Motor neuron (in vitro differentiated cells): Measurements from ENCODE around the gene CATSPER3. TPM values are rescaled to one million over a fixed set of nuclear protein-coding genes. Genes with fewer than 3 reads are reported as not detected.
A peak's percentile ranks its signal among the peaks of the same experiment; 100 is the strongest.

Experiments used
- ATAC-seq, 8 experiments: fragments of 200-7000 bp; cut with Tn5 transposase; replicated peaks in 6 of 8; 2 replicates each; pipeline ENCODE4 v1.8.0; 2021; ENCODE audit warnings: mild to moderate bottlenecking in 8 of 8, moderate library complexity in 8 of 8
- H3K27ac ChIP-seq, 2 donors: fragments of 250-450 bp; sonication (Bioruptor Pico); 2 replicates each; pipeline ENCODE4 v1.9.0; 2021; ENCODE audit warnings: antibody characterized with exemption in 2 of 2, mild to moderate bottlenecking in 2 of 2, moderate library complexity in 1 of 2
- H3K4me1 ChIP-seq, 2 donors: fragments of 250-450 bp; sonication (Bioruptor Pico); replicated peaks in 1 of 2; 2 replicates each; pipeline ENCODE4 v1.6.1; 2021; ENCODE audit warnings: antibody characterized with exemption in 2 of 2, mild to moderate bottlenecking in 2 of 2, moderate library complexity in 1 of 2
- H3K4me3 ChIP-seq, 5 donors: fragments of 250-450 bp; sonication (Bioruptor Pico); 2 replicates each; pipeline ENCODE4 v1.9.0; 2021; ENCODE audit warnings: antibody characterized with exemption in 5 of 5, mild to moderate bottlenecking in 5 of 5, moderate library complexity in 4 of 5
- WGBS, 10 experiments: fragments of 450-650 bp; shearing (Covaris generic); methylation state at CpG; one replicate each; pipeline ENCODE4 v1.0.0; 2022; 5-methylcytosine and 5-hydroxymethylcytosine counted together
- in situ Hi-C, 9 experiments: fragments of 400-800 bp; cut with MboI; loops; one replicate each; pipeline ENCODE4 v1.15.0; 2021; ENCODE audit warnings: low sequenced_read_pairs in 9 of 9, low pct_unique_long_range_greater_than_20kb in 2 of 9; ENCODE audit not compliant: unreplicated experiment in 9 of 9
- total RNA-seq, 8 experiments: library from RNA; unstranded; fragments of 300-600 nt; gene quantifications; 2 replicates each; pipeline versions ENCODE4 v1.2.3 to v1.2.4, GENCODE V29; 2022

The CATSPER3 gene
- under 1 TPM in 7 of 8 experiments, not detected in 1; 0.21 to 0.67 (median 0.32) TPM for total RNA-seq

DNA sequence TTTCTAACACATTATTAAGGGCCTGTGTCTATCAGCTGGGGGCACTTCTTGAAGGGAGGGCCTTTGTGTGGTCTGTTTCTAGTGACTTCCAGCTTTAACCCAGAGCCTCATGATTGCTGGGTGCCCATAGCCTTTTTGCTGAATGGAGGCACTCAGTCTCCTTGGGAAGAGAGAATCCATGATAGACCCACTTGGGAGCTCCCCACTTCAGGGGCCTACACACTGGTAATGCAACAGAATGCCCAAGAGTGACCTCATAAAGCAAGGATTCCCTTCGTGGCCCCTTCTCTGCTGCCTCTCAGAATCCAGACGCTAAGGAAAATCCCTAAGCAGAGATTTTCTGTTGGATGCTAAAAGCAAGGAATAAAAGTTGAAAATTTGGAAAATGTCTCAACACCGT lies at the start of gene CATSPER3:
Gene CATSPER3 (plus strand): TSS at position 301 of the 400 bp plus-strand sequence. CDS start 85 bp downstream, at position 386.
- H3K4me1 ChIP-seq, result no peaks in the 10 kb centered on the region
- in situ Hi-C loops, result no loop called here
- no peak within 1 kb of the TSS for H3K4me3 ChIP-seq
- 66 to 94% (median 89%) methylated on average over 2 to 3 of the region's 3 CpGs; no CpG with 5 or more reads in 7 of the 10 experiments for WGBS, 10 experiments
- no peak within 1 kb of the TSS for H3K27ac ChIP-seq
- no peak for ATAC-seq

DNA sequence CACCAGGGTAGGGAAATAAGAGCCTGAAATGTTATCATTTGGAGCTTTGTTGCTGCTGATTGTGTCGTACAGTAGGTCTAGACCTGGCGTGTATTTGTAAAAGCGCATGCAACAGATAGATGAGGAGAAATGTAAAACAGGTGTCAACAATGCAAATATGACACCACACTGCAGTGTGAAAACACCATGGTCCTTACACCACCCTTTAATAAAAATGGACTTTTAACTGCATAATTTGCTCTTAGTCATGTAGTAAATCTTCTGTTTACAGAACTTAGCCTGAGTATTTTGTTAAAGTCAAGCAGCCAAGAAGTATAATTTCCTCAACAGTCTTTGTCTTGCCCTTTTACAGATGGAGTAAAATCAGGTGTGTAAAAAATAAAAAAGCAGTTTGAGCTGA lies 48.8 kb upstream of the CATSPER3 start:
- no peak overlapping the region for H3K4me3 ChIP-seq
- no peak overlapping the region for H3K27ac ChIP-seq
- no peaks in the 10 kb centered on the region for H3K4me1 ChIP-seq
- ATAC-seq, result peak in 1 of 8 experiments; percentile 69
- WGBS, 10 experiments, result 50 to 100% (median 89%) methylated on average over 1 to 3 of the region's 3 CpGs; no CpG with 5 or more reads in 3 of the 10 experiments
- in situ Hi-C loops, result no loop called here

DNA sequence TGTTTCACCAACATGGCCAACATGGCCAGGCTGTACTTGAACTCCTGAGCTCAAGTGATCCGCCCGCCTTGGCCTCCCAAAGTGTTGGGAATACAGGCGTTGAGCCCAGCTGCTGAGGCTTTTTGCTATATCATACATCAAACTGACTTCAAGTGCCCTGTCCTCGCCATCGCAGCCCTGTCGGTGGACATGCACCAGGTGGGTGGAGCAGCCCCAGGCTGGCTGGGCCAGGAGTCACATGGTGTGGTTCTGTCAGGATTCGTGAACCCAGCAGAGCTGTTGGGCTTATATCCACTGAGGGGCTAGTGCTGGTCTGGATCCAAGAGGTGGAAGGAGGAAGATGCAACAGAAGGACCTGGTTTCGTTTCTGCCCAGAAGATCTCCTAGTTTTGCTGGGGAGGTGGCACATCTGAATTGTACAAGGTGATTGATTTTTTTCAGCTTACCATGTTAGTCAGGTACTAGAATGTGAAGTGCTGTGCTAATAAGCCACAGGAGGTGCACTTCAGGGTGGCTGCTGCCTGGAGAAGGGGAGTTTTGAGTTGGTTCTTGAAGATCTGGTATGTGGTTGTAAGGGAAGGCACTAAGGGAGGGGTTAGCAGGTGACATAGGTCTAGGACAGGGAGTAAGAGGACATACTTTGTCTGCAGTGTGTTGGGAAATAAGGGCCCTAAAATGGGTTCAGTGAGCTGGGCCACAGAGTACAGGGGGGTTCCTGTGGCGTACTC lies 46.7 kb upstream of the CATSPER3 start:
- in situ Hi-C loops, result no loop called here
- 78 to 100% (median 83%) methylated on average over 1 to 4 of the region's 9 CpGs; no CpG with 5 or more reads in 4 of the 10 experiments for WGBS, 10 experiments
- no peak overlapping the region for H3K27ac ChIP-seq
- no peaks in the 10 kb centered on the region for H3K4me1 ChIP-seq
- no peak overlapping the region for H3K4me3 ChIP-seq
- no peak for ATAC-seq

DNA sequence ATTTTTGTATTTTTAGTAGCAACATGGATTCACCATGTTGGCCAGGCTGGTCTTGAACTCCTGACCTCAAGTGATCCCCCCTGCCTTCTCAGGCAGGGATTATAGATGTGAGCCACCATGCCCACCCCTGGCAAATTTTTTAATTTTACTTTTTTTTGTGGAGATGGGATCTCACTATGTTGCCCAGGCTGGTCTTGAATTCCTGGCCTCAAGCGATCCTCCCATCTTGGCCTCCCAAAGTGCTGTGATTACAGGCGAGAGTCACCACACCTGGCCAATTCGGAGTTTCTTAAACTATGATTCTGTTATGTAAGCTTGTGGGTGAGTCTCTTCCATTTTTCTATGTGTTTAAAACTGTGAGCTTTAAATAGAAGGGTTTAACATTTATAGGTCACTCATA lies 35.2 kb upstream of the CATSPER3 start:
- Histone ChIP-seq H3K4me3 (no peak overlapping the region), H3K27ac (no peak overlapping the region), H3K4me1 (no peaks in the 10 kb centered on the region)
- in situ Hi-C loops, result no loop called here
- ATAC-seq, result no peak
- WGBS, 10 experiments, result 94 to 100% (median 100%) methylated on average over 1 to 2 of the region's 3 CpGs; no CpG with 5 or more reads in 4 of the 10 experiments

DNA sequence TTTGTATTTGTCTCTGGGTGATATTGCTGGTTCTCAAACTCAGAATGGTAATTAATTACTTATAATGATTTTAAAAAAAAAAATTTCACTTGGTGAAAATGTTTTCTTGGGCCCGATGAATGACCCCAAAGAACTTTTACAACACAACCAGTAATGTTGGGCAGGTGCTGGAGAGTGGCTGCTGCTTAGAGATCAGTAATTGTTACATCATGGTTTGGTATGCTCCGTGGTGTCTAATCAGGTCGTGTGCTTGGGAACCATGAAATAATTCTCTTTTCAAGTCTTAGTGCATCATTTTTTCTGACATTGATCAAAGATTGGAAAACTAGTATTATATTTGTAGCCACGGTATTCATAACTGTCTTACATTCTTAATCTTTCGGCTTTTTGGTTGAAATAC lies 33.5 kb upstream of the CATSPER3 start:
- Histone ChIP-seq H3K27ac (no peak overlapping the region), H3K4me1 (no peaks in the 10 kb centered on the region), H3K4me3 (no peak overlapping the region)
- in situ Hi-C loops, result no loop called here
- 81 to 100% (median 93%) methylated on average over 2 to 5 of the region's 5 CpGs for WGBS, 10 experiments
- ATAC-seq, result no peak

DNA sequence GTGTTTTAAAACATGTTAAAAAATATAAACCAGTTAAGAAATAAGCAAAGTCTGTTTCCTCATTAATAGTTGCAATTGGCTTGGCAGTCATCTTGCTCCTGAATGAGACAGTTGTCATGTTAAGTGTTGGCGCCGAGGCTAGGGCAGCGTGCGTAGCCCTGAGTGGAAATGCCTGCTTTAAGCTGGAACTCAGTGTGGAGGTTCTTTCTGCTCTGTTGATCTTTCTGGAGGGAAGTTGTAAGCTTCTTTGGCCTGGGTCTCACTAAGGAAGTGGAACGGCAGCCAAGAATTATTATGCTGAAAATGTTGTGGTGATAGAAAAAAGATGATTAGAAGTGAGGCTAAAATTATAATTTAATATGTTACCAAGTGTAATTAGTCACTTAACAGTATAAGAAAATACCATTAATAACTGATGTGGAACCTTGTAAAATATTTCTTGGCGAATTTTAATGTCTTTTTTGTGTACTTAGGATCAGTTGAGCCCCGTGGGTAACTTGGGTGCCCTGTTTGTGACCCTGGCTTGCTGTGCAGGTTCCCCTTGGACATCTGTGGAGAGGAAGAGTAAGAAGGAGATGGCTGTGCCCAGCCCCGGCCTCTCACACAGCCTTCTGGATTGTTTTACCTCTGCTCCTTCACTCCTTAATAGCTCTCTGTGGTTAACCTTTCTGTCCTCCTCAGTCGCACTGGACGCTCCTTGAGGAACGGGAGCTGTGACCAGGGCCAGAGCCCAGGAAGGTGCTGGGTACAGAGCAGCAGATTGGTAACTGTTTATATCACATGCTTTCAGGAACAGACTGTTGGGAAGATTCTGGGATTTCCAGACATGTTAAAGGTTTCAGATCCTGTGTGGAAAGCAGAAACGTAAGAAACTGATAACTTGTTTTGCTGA lies 31.8 kb upstream of the CATSPER3 start:
- Histone ChIP-seq H3K4me1 (no peaks in the 10 kb centered on the region), H3K4me3 (no peak overlapping the region), H3K27ac (no peak overlapping the region)
- in situ Hi-C loops, result no loop called here
- no peak for ATAC-seq
- WGBS, 10 experiments, result 61 to 97% (median 82%) methylated on average over 3 to 9 of the region's 12 CpGs; no CpG with 5 or more reads in 1 of the 10 experiments

DNA sequence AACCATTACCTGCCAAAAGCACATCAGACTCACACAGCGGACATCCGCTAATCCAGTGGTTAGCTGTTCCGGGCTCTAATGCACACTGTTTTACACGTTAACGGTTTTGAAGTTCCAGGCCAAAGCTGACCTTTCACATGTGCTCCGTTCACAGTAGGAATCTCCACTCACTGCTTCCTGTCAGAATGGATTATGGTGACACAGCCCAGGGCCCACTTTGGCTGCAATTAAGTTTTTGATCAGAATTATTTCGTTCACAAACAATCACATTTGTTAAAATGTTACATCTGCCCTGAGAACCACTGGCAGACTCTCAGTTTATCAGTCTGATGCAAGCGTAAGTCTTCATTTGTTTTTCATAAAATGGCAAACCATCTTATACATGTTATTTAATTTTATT lies 30.2 kb upstream of the CATSPER3 start:
- WGBS, 10 experiments, result 85 to 100% (median 95%) methylated on average over 2 to 8 of the region's 8 CpGs
- Histone ChIP-seq H3K27ac (no peak overlapping the region), H3K4me1 (no peaks in the 10 kb centered on the region), H3K4me3 (no peak overlapping the region)
- in situ Hi-C loops, result no loop called here
- no peak for ATAC-seq

DNA sequence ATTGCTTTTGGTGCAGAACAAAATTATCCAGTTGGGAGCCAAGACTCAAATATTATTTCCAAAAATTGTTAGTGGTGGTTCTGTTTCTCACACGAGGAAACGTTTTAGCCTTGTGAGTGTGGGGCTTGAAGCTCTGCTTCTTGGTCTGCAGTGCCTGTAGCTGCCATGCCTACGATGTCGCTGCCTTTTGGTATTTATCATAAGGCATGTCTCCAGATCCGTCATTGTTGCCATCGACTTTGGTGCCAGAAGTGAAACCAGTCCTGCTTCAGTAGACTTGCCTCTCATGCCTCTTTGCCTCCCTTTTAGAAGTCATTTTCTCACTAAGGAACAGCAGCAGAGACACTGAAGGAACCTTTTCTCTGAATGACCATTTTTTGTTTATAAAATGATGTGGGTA lies 29.7 kb upstream of the CATSPER3 start:
- H3K4me3 ChIP-seq, result no peak overlapping the region
- 39 to 100% (median 88%) methylated on average over 1 to 6 of the region's 6 CpGs; no CpG with 5 or more reads in 1 of the 10 experiments for WGBS, 10 experiments
- no peaks in the 10 kb centered on the region for H3K4me1 ChIP-seq
- H3K27ac ChIP-seq, result no peak overlapping the region
- in situ Hi-C loops, result no loop called here
- ATAC-seq, result no peak

DNA sequence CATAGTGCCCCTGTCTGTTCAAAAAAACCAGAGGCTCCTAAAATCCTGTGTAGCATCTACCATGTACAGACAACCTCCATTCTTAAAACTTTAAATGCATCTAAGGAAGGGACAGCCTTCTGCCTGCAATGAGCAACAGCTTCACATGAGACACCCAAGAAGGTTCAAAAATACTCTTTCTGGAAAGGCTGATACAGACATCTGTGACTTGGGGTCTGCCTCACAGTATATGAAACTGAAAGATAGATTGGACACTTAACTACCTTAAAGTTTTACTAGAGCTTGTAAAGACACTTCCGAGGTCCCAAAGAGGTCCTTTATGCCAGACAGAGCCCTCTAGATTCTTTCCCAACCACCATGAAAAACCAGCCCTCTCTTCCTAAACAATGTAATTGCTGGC lies 28.2 kb upstream of the CATSPER3 start:
- WGBS, 10 experiments, result 80 to 100% (median 100%) methylated on average over 1 of the region's 1 CpG; no CpG with 5 or more reads in 5 of the 10 experiments
- no peak for ATAC-seq
- no peak overlapping the region for H3K4me3 ChIP-seq
- no peak overlapping the region for H3K27ac ChIP-seq
- no peaks in the 10 kb centered on the region for H3K4me1 ChIP-seq
- in situ Hi-C loops, result no loop called here

DNA sequence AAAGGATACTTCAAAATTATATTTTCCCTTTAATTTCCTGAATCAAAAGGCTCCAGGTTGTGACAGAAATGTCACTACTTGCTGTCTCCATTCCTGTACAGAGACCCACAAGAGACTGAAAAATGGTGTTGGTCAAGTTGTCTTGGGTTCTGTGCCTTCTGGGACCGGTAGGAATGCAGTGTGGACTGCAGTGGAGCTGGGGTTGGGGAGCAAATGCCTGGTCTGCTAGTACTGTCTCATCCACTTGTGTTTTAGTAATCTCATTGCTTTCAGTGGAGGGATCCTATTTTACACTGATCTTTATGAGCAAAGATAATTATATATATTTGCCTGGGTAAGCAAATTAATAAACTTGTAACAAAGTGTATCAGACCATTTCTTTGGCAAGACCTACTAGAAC lies 24.2 kb upstream of the CATSPER3 start:
- Histone ChIP-seq H3K4me3 (no peak overlapping the region), H3K4me1 (no peaks in the 10 kb centered on the region), H3K27ac (no peak overlapping the region)
- in situ Hi-C loops, result no loop called here
- ATAC-seq, result no peak
- 60 to 100% (median 80%) methylated on average over 1 of the region's 1 CpG; no CpG with 5 or more reads in 6 of the 10 experiments for WGBS, 10 experiments

DNA sequence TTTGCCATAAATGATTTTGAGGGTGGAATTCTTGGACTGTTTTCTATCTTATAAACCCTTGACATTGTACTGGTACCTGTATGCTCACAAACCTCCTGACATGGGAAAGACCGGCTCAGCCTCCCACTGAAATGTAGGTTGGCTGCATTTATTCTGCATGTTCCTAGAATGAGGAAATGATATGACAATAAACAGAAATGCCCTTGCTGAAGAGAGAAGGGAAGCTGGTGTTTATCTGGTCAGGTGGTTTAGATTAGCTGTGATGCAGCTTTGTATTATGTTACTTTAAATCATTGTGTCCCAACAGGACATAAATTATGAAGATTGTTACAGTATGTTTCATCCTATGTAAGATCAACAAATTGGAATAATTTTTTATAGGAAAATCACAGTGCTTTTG lies 23.1 kb upstream of the CATSPER3 start:
- in situ Hi-C loops, result no loop called here
- Histone ChIP-seq H3K4me1 (no peaks in the 10 kb centered on the region), H3K4me3 (no peak overlapping the region), H3K27ac (no peak overlapping the region)
- ATAC-seq, result peak in 5 of 8 experiments; percentile 26 to 77 (median 62)
- WGBS, 10 experiments, result 0 to 100% (median 80%) methylated on average over 1 of the region's 1 CpG; no CpG with 5 or more reads in 2 of the 10 experiments

DNA sequence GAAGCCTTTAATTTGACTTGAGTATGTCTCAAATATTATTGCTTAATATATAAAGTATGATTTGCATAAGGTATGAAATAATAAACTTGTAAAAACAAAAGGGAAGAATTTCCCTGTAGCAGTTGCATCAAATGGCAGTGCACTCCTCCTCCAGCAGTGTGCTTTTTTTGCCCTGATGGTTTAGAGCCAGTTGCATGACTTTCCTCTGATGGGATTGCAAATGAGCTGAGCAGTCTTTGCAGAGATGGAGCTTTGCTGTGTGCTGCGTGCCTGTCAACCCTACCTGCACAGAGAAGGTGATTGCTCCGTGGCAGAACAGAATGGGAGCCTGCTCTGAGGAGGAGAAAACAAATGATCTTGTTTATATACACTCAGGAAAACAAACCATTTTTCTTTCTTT lies 22.7 kb upstream of the CATSPER3 start:
- ATAC-seq, result peak in 6 of 8 experiments; percentile 43 to 85 (median 66)

DNA sequence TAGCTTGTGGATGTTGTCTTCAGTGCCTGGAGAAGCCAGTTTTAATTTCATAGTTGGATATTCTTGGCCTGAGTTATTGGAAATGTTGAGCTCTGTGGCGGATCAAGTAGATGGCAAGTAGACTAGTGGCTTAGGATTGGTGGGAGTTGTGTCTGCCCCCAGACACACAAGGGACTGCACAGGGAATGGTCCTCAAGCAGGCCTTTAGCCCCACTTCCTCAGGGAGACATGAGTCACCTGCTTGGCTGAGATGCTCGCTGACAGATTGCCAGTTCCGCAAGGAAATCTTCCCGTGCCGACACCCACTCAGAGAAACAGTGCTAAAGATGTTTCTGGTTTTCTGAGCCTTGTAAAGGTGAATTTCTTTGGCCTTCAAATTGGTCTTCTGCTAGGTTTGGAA lies 18.8 kb upstream of the CATSPER3 start:
- ATAC-seq, result peak in 2 of 8 experiments; percentile 32 to 42
- no peak overlapping the region for H3K4me3 ChIP-seq
- in situ Hi-C loops, result no loop called here
- WGBS, 10 experiments, result 47 to 97% (median 83%) methylated on average over 2 to 5 of the region's 5 CpGs; no CpG with 5 or more reads in 3 of the 10 experiments
- no peak overlapping the region for H3K27ac ChIP-seq
- no peaks in the 10 kb centered on the region for H3K4me1 ChIP-seq

More for the DNA sequence above, 22.7 kb upstream of the CATSPER3 start:
- 17 to 100% (median 43%) methylated on average over 1 to 2 of the region's 2 CpGs; no CpG with 5 or more reads in 4 of the 10 experiments for WGBS, 10 experiments
- in situ Hi-C loops, result no loop called here
- Histone ChIP-seq H3K27ac (no peak overlapping the region), H3K4me3 (no peak overlapping the region), H3K4me1 (no peaks in the 10 kb centered on the region)
